HG03097 (cell line): ENCODE measurements around the gene UMODL1.

Experiments used
- ATAC-seq: cut with Tn5 transposase; IDR thresholded peaks from one replicate; pipeline ENCODE4 v1.9.1; 2021; ENCODE audit not compliant: unreplicated experiment, low FRiP score

UMODL1 gene

DNA sequence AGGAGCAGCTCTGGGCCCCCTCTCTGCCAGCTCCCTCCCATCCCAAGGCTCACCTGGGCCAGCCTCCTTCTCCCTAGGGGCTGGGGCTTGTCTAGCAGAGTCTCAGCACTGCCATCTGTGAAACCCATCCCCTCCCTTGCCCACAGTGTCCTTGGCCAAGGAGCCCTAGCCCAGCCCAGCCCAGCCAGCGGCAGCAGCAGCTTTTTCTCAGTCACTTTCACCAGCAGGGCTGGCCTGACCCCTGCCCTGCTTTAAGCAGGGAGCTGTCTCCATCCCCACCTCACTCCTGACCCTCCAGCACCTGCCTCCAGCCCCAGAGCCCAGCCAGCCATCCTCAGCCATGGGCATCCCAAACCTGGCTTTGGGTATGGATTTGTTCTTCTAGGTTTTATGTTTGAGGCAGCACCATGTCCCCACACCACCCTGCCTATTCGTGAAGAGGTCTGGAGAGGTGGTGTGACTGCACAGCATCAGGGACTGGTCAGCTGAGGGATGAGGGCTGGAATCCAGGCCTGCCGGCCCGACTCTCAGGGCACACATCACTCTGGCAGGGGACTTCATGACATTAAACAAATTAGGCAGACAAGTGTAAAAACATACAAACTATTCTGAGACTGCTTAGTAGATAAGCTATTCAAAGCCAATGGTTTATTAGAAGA lies 111.7 kb downstream of the UMODL1 start:
- no peak for ATAC-seq

DNA sequence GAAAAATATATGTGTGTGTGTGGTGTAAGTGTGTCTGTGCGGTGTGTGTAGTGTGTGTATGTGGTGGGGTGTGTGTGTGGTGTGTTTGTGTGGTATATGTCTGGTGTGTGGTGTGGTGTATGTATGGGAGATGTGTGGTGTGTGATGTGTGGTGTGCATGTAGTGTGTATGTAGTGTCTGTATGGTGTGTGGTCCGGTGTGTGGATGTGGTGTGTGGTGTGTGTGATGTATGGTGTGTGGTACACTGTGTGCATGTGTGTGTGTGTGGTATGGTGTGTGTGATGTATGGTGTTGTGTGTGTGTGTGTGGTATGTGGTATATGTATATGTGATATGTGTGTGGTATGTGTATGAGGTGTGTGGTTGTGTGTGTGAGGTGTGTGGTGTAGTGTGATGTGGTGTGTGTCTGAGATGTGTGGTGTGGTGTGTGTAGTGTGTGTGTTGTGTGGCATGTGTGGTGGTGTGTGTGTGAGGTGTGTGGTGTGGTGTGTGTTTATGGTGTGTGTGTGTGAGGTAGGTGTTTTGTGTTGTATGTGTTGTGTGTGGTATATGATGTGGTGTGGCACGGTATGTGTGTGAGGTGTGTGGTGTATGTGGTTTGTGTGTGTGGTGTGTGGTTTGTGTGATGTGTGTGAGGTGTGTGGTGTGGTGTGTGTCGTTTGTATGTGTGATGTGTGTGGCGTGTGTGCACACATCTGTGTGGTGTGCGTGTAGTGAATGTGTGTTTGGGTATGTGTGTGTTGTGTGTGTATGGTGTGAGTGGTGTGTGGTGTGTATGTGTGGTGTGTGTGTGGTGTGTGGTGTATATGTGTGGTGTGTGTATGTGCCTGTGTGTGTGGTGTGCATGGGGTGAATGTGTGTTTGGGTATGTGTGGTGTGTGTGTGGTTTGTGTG lies 112.5 kb downstream of the UMODL1 start:
- ATAC-seq = no peak

DNA sequence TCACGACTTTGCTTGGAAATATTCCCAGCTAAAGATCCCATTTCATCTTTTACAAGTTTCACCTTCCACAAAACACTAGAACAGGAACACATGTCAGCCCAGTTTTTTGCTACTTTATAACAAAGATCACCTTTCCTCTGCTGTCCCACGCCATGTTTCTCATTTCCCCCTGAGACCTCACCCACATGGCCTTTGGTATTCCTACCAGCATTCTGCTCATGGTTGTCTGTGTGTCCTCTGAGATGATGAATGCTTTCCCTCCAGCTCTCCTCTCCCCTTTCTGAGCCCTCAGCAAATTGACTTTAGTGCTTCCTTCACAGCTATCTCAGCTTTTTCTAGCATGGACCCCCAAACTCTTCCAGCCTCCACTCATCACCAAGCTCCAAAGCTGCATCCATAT lies 115.5 kb downstream of the UMODL1 start:
- ATAC-seq = no peak

DNA sequence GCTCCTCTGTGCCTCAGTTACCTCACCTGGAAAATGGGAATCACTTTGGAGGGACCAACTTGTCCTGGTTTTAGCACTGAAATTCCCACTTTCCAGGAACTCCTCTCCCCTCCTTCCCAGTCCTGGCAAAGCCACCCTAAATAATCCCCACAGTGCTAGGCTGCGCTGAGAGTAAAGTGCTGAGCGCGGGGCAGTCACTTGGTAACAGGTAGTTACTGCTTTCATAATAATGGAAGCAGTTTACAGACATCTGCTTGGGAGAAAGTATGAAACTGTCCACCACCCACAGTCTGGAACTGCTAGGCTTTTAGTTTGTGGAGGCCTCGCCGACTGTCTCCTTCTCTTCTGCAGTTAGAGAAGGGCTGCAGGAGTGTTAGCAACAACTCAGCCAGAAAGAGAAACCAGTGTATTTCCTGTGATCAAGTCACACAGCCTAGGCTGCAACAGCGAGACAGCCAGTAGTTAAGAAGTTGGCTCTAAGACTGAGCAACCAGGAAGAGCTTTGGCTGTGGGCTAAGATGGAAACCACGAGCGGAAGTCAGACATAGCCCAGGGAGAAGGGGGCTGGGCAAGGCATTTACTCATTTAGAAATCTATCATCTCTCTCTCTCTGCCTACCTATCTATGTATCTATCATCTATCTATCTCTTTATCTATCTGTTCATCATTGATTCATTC lies 117.0 kb downstream of the UMODL1 start:
- peak; percentile 90 for ATAC-seq

- ATAC-seq = no peak
These were observed 117.5 kb downstream of the UMODL1 start for GRCh38 chr21:42188663-42189062.

DNA sequence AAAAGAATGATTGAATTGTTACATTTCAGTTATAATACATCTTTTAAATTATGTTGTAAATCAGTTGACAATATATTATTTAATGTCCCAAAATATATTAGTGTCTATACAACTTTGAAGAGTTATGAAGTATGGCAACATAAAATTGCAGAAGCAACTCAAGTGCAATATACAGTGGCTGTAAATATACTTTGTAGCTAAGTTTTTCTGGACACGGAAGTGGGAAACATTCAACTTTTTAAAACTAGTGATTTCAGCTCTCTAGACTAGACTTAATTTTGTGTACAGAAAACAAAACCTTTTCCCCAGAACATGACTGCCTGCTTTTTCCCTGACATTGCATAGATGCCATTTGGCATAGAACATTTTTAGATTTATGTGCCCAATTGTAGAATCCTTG lies 118.3 kb downstream of the UMODL1 start:
- ATAC-seq = no peak

- no peak for ATAC-seq
These were observed 118.9 kb downstream of the UMODL1 start for GRCh38 chr21:42189860-42190485.

DNA sequence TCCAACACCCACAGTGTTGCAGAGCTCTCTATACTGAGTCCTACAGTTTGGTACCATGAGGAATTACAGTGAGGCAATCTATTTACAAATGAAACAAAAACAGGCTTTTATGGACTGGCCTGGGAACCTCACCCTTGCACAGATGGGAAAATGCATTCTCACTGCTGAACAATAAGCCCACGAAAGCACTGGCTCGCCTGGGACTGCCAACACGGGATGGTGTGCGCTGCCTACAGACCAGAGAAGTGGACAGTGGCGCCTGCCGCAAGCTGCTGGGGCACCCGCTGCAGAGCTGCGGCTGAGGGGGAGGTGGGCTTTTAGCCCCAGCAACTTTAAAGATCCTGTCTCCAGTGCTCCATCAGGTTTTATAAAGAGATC lies 119.4 kb downstream of the UMODL1 start:
- ATAC-seq = no peak

DNA sequence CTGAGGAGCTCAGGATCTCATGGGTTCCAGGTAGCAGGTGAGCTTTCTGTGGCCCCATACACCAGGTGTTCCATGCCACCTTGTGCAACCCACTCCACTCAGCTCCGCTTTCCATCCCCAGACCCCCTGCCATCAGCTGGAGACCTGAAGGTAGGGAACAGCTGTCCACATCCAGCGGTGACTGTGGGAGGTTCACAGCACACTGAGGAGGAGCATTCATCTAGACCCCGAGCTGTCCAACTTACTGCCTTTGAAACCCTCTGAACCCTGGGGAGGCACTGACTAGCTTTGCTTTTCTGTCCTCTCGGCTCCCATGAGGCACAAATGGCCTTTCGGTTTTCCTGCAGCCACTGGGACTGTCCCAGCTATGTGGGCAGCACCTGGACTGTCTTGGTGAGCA lies 119.9 kb downstream of the UMODL1 start:
- ATAC-seq = no peak

DNA sequence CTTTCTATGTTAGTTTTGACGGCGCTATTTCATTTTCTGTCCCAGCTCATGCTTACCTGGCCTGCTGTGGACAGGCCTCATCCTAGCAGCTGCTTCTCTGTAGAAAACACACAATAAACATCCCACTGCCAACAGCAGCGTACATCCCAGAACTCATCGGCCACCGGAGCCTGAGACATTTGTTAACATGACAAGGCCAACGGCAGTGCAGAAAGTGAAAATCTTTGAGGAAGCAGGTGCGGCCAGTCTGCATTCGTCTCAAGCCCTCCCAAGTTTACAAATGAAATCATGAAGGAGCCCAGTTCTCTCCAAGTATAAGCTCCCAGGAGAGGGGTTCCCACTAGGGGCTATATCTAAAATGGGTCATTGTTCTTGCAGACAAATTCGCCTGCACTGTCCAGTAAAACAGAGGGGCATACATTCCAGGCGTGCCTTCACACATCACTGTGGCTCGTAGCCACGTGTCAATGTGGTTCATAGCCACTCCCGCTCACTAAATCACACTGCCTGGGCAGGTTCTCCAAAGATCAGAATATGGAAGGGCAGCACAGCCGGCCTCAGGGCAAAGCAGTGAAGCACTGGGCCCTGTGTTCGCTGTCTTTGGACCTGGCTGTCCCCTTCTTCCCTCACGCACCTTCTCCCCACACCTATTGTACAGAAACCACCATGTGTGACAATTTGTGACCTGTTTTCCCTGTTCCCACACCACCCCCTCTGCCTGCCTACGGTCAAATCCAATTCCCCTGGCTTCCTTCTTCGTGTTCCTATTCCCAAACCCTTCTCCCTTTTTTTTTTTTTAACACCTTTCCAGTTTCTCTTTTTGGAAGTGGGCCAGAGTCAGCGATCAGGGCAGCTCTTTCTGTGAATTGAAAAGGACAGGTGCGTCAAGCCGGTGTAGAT lies 120.8 kb downstream of the UMODL1 start:
- ATAC-seq = no peak
